Superior temporal gyrus (tissue), 1 donor: Measurements from ENCODE around the gene ATAD3C.

Experiments
- DNase-seq: peaks from one replicate; pipeline ENCODE4 v3.0.0-alpha.2; 2016; ENCODE audit errors: extremely low spot score

Gene ATAD3C

GRCh38 chr1:1431845-1432273 lies 17.6 kb upstream of the ATAD3C start:
- peak; percentile 44 for DNase-seq

GRCh38 chr1:1432274-1432950 lies 17.1 kb upstream of the ATAD3C start:
- DNase-seq: no peak

DNA sequence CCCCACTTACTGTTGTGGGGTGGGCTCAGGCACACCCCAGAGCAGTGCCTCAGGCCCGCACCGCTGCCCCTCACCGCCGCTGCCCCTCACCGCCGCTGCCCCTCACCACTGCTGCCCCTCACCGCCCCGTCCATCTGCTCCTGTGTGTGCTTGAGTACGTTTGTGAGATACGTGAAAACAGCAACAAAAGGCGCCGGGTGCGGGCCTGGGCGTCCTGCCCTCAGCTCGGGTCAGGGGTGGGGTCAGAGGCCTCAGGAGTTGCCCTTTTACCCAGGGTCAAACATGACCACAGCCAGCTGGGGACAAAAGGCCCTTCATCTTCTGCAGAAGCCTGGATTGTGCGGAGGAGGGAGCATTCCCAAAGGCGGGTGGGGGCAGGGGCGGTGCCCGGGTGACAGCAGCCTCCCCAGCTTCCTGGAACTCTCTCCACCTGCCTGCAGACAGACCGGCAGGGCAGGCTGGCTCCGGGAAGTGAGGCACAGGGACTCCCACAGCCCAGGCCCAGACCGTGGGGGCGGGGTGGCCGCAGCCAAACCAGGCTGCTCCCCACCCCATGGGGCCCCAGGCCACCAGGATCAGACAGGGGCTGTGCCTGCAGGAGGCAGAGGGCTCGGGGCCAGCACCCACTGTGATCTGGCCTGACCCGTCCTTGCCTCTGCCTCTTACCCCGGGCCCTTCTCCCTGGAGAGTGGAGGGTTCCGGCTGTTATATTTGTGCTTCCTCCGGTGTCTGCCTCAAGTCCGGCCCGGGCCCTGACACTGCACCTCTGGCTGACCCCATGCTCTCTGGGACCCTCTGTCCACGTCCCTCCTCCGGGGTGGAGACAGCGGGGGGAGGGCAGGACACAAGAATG lies 16.3 kb upstream of the ATAD3C start:
- DNase-seq: peak; percentile 76

- DNase-seq: no peak
Measured at GRCh38 chr1:1433804-1434130, 15.7 kb upstream of the ATAD3C start.

DNA sequence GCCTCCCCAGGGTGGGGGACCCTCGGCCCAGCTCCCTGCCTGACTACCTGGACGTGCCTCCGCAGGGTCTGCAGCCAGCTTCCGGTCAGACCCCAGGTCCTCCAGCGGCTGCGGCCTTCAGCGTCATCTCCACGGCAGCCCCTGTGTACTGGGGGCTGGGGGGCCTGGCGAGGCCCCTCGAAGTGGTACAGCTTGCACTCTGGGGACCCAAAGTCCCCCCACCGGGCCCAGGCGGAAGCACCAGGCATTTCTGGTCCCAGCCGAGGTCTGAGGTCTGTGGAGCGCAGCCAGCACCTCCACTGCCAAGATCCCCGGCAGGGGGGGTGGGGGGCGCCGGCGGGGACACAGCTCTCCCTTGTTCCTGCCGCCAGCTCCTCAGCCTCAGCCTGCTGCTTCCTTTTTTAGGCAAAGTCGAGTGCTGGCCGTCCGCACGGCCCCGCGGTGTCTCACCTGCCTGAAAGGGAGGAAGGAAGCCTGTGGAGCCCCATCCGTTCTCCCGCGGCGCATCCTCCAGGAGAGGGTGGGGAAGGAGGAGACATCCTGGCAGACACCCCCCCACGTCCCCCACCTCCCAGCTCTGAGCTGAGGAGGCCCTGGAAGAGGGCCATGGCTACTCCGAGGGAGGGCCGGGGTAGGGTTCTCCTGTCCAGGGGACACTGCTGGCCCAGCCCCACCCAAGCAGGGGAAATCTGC lies 15.2 kb upstream of the ATAD3C start:
- DNase-seq: peak; percentile 63

GRCh38 chr1:1434824-1435105 lies 14.7 kb upstream of the ATAD3C start:
- no peak for DNase-seq

DNA sequence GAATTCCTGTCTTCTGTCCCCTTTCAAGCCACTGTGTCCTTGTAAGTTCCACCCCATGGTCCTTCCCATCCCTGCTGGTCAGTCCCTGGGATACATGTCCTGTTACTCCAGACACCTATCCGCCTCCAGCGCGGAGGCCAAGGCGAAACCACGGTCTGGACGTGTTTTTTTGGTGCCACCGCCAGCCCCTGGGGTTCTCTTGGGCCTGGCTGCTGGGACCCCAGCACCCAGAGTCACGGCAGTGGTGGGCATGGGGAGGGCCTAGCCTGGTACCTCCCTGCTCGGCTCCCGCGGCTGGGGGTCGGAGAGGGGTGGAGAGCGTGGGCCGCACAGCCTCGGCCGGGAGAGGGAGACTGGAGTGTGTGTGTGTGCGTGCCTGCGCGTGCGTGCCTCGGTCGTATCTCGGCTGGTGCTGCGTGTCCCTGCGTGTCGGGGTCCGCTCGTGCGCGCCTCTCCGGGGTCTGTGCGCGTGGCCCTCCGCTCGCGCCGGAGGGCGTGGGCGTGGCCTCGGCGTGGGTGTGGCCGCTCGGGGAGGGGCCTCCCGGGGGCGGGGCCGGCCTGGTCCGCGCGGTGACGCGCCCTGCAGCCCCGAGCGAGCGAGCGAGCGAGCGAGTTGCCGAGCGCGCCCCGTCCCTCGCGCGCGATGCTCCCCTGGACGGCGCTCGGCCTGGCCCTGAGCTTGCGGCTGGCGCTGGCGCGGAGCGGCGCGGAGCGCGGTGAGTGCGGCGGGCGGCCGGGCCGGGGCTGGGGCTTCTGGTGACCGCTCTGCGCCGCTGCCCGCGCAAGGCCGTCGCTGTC lies 14.2 kb upstream of the ATAD3C start, which contains the start of gene VWA1:
TSS of gene VWA1 (plus strand) at position 585 of the 798 bp plus-strand sequence. CDS start at position 644, 59 bp downstream.
- DNase-seq: peak; percentile 65

DNA sequence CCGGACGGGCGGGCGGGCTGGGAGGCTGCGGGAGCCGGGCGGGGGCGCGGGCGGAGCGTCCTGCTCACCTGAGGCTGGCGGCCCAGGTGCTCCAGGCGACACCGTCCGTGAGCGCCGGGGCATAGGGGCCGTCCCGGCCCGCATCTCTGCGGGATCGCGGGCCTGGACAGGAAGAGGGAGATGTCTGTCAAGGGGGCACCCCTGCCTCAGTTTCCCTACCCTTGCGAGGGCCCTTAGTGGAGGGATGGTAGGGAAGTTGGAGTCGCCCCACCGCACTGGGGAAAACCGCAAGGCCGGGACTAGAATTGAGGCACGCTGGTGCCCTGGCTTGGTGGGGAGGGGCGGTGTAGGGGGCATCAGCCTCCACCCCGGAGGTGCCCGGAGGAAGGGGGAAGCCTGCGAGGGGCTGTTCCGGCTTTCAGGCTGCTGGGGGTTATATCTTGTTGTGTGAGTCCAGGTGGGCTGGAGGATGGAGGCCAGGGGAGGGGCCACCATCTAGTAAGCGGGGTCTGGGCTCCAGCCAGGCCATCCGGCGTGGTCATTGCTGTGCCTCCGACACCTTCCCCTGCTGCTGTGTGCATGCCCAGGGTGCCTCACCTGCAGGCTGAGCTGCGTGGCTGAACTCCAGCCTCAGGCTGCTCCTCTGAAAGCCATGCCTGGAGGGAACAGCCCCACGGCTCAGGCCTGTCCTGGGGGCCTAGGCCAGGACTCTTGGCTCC lies 13.4 kb upstream of the ATAD3C start:
- no peak for DNase-seq

GRCh38 chr1:1436630-1437032 lies 12.9 kb upstream of the ATAD3C start:
- DNase-seq: no peak

DNA sequence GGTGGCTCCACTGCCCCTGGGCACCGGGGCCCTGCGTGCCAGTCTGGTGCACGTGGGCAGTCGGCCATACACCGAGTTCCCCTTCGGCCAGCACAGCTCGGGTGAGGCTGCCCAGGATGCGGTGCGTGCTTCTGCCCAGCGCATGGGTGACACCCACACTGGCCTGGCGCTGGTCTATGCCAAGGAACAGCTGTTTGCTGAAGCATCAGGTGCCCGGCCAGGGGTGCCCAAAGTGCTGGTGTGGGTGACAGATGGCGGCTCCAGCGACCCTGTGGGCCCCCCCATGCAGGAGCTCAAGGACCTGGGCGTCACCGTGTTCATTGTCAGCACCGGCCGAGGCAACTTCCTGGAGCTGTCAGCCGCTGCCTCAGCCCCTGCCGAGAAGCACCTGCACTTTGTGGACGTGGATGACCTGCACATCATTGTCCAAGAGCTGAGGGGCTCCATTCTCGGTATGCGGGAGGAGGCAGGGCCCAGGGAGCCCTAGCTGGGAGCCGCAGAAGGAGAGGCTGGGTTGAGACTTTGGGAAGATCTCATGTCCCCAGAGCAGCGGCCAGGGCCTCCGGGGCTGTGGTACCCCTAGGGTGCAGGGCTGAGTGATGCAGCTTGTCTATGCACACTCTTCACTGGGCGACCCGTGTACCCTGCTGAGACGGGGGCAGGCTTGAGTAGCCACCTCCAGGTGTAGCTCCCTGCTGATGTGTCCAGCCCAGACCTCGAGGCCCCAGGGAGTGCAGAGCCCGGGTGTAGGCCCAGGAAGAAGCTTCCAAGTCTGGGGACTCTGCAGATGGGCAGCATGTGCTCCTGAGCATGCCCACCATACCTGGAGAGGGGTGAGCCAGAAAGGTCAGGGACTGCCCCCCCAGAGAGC lies 12.2 kb upstream of the ATAD3C start:
- DNase-seq: no peak

DNA sequence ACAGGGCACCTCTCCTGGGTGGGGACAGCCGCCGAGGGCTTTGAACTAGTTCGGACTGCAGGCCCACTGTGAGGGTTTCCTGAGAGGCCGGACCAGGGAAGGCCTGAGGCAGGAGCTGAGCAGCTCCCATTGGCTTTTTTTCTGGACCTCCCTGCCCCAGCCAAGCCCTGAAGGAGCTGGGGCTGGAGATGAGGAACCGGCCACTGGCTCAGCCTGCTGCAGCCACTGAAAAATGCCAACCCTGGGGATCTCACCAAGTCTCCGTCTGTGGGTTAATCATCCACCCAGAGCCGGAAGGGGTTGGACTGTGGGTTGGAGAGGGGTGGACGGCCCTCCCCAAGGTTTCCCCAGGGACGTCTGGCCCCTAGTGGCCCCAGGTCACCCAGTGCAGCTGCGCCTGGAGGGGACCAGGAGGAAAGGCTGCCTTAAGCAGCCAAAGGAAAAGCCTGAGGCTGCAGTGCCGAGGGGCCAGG lies 11.5 kb upstream of the ATAD3C start:
- no peak for DNase-seq

DNA sequence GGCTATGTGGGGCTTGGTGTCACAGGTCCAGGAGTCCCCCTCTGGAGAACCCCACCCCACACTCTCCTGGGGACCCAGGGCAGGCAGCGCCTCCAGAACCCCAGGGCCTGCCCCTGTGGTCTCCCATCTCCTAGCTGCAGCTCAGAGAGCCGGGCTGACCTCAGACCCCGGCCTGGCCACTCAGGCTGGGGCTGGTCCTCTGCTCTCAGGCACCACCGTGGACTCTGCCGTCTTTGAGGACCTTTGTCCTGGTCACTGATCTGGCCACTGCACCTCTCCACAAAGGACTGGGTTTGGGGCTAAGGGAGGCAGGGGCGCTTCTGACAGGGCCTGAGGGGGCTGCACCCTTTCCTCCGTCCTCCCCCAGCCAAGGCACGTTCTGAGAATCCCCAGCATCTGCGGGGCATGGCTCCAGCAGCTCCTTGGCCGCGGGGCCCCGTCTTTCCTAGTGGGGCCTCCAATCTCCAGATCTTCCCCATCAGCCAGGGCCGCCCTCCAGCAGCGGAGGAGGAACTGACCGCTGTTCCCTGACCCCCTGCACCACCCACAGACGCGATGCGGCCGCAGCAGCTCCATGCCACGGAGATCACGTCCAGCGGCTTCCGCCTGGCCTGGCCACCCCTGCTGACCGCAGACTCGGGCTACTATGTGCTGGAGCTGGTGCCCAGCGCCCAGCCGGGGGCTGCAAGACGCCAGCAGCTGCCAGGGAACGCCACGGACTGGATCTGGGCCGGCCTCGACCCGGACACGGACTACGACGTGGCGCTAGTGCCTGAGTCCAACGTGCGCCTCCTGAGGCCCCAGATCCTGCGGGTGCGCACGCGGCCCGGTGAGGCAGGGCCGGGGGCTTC lies 10.7 kb upstream of the ATAD3C start:
- DNase-seq: no peak

- DNase-seq: no peak
Measured at GRCh38 chr1:1439546-1440261, 9.8 kb upstream of the ATAD3C start.

- DNase-seq: no peak
Measured at GRCh38 chr1:1440262-1441001, 9.1 kb upstream of the ATAD3C start.

- peak; percentile 64 for DNase-seq
Measured at GRCh38 chr1:1441002-1441888, 8.2 kb upstream of the ATAD3C start.

GRCh38 chr1:1442069-1442770 lies 7.3 kb upstream of the ATAD3C start:
- no peak for DNase-seq
